Measurements from ENCODE around the gene PTMA. TPM values are rescaled to one million over a fixed set of nuclear protein-coding genes. Genes with fewer than 3 reads are reported as not detected.

The PTMA gene
- polyA plus RNA-seq, 1 of the 3 experiments (the other 2 are of a cell fraction), result 767 TPM

GRCh38 chr2:231709981-231710798 lies 1.9 kb downstream of the PTMA start (continued):
- TF ChIP-seq TAF1 (IDR thresholded peaks at IDR 0.05; ENCODE audit: borderline replicate concordance, low read depth, low read length), result 0 out of 2 replicates have a peak, but pooled peaks have one; percentile 54
- no peak for TF ChIP-seq FOXJ3 (CRISPR knock-in tag; IDR thresholded peaks at IDR 0.05)
- peak; percentile 94 for TF ChIP-seq CHD2 (IDR thresholded peaks at IDR 0.05; ENCODE audit: low read length, partially characterized antibody)
- peak; percentile 75 for TF ChIP-seq NRF1 (IDR thresholded peaks at IDR 0.05; ENCODE audit: low read depth, low read length)
- peak; percentile 58 for TF ChIP-seq REST (IDR thresholded peaks at IDR 0.05; ENCODE audit: low read depth, low read length)
- peak; percentile 69 for TF ChIP-seq USF1 (IDR thresholded peaks at IDR 0.05; ENCODE audit: borderline replicate concordance, low read depth)
- TF ChIP-seq ELF1 (IDR thresholded peaks at IDR 0.05), result no peak
- TF ChIP-seq RCOR1 (IDR thresholded peaks at IDR 0.05; ENCODE audit: low read length), result 0 out of 2 replicates have a peak, but pooled peaks have one; percentile 14
- peak; percentile 95 for TF ChIP-seq MXI1 (IDR thresholded peaks at IDR 0.05; ENCODE audit: low read depth, low read length)
- no peak for TF ChIP-seq EZH2phosphoT487 (IDR thresholded peaks at IDR 0.05; ENCODE audit: borderline replicate concordance, low read depth)
- no peak for TF ChIP-seq RXRA (IDR thresholded peaks at IDR 0.05; ENCODE audit: borderline replicate concordance, low read depth)

- peak overlapping the region; percentile 96 to 100 for H3K4me3 ChIP-seq (ENCODE audit: low read depth in 2 of 2, low read length in 1 of 2)
- no peaks in the 10 kb centered on the region for H3K9me2 ChIP-seq
- peak overlapping the region; percentile 53 to 65 for H3K27ac ChIP-seq (ENCODE audit: low read depth in 2 of 2, low read length in 1 of 2)
- peaks cover 17 to 41% of the 10 kb centered on the region in 2 experiments; a peak in 3 of 4 replicates for H3K4me1 ChIP-seq (ENCODE audit: control insufficient read depth in 1 of 2, insufficient read depth in 2 of 2, low read depth in 1 of 2, low read length in 1 of 2)
- peaks cover 27% of the 10 kb centered on the region for H3F3A ChIP-seq (replicated peaks; ENCODE audit: insufficient read depth)
- peaks cover 54% of the 10 kb centered on the region for H3K79me2 ChIP-seq (ENCODE audit: insufficient read depth)
- peaks cover 64% of the 10 kb centered on the region for H4K20me1 ChIP-seq (ENCODE audit: insufficient read depth)
- peaks cover 17 to 23% of the 10 kb centered on the region in 2 experiments for H3K36me3 ChIP-seq (replicated peaks in 1 of 2; ENCODE audit: control insufficient read depth in 1 of 2, insufficient read depth in 2 of 2, low read length in 1 of 2)
- TF ChIP-seq CTCF (IDR thresholded peaks at IDR 0.05) (peak; percentile 23), EZH2phosphoT487 (IDR thresholded peaks at IDR 0.05; ENCODE audit: borderline replicate concordance, low read depth) (no peak), SIN3A (IDR thresholded peaks at IDR 0.05; ENCODE audit: borderline replicate concordance, low read depth, low read length) (0 out of 2 replicates have a peak, but pooled peaks have one; percentile 25), MAX (IDR thresholded peaks at IDR 0.05; ENCODE audit: low read depth) (peak; percentile 12; the same call in 1 of the 2 replicates), MXI1 (IDR thresholded peaks at IDR 0.05; ENCODE audit: low read depth, low read length) (peak; percentile 50; the same call in 1 of the 2 replicates)
- peak overlapping the region; percentile 97 for H3K4me2 ChIP-seq
- ChIA-PET CTCF (interaction anchor here (0.6 to 34.6 kb wide), 6 partner anchors 14 to 791 kb away, joined by 3 to 1218 read pairs (median 4); no protein-coding TSS in a partner anchor), POLR2A (interaction anchor here (0.6 to 1.2 kb wide), 5 partner anchors 27 to 150 kb away, joined by 3 to 4 read pairs (median 3); no protein-coding TSS in a partner anchor)
- WGBS (ENCODE audit: low lambda C conversion rate), result 4% methylated on average over 38 of the region's 43 CpGs
- DNase-seq, result peak; percentile 54
- H3K9ac ChIP-seq, result peak overlapping the region; percentile 98
- no peaks in the 10 kb centered on the region for H3K27me3 ChIP-seq (ENCODE audit: insufficient read depth)
- H3K9me3 ChIP-seq, result no peaks in the 10 kb centered on the region
- H2AFZ ChIP-seq (ENCODE audit: low read depth), result no peak overlapping the region
Observed at GRCh38 chr2:231710799-231711676, 2.7 kb downstream of the PTMA start.

Data from SK-N-SH (cell line).